Effector memory CD8-positive, alpha-beta T cell (primary cell): ENCODE results near the gene HSPG2.

Experiments used
- ATAC-seq: fragments of 150-1000 bp; cut with Tn5 transposase; replicated peaks from 2 replicates; pipeline ENCODE4 v1.10.0; 2021; ENCODE audit warnings: mild to moderate bottlenecking, moderate library complexity
- DNase-seq, 3 experiments: peaks; one replicate each; pipeline ENCODE4 v3.0.0; 2021
- H3K27ac Mint-ChIP-seq, 2 donors: one replicate each; pipeline ENCODE4 v1.8.0; 2022; ENCODE audit warnings: mild to moderate bottlenecking in 2 of 2, mixed read lengths in 2 of 2, moderate library complexity in 2 of 2
- H3K27me3 Mint-ChIP-seq, 2 donors: one replicate each; pipeline ENCODE4 v1.8.0; 2022; ENCODE audit warnings: mixed read lengths in 2 of 2
- H3K36me3 Mint-ChIP-seq: one replicate; pipeline ENCODE4 v1.8.0; 2022; ENCODE audit warnings: mild to moderate bottlenecking, moderate library complexity, mixed read lengths; ENCODE audit not compliant: insufficient read depth
- H3K4me1 Mint-ChIP-seq, 2 donors: one replicate each; pipeline ENCODE4 v1.8.0; 2022; ENCODE audit warnings: low read depth in 2 of 2, mixed read lengths in 2 of 2
- H3K4me3 Mint-ChIP-seq, 2 donors: one replicate each; pipeline ENCODE4 v1.8.0; 2022; ENCODE audit warnings: mild to moderate bottlenecking in 2 of 2, mixed read lengths in 2 of 2, moderate library complexity in 2 of 2
- H3K9me3 Mint-ChIP-seq, 2 donors: one replicate each; pipeline ENCODE4 v1.8.0; 2022; ENCODE audit warnings: mixed read lengths in 2 of 2

Gene HSPG2

GRCh38 chr1:21816602-21817302, 120.4 kb downstream of the HSPG2 start:
- H3K36me3 Mint-ChIP-seq, result no peaks in the 10 kb centered on the region
- H3K4me3 Mint-ChIP-seq, result no peak overlapping the region
- H3K4me1 Mint-ChIP-seq, result peaks cover 0 to 4% of the 10 kb centered on the region in 2 donors
- ATAC-seq (no peak), DNase-seq (no peak)
- H3K9me3 Mint-ChIP-seq, result no peaks in the 10 kb centered on the region
- peaks cover 23 to 34% of the 10 kb centered on the region in 2 donors for H3K27me3 Mint-ChIP-seq
- H3K27ac Mint-ChIP-seq, result no peak overlapping the region

- Mint-ChIP-seq H3K9me3 (no peaks in the 10 kb centered on the region), H3K27ac (no peak overlapping the region), H3K4me3 (no peak overlapping the region), H3K36me3 (no peaks in the 10 kb centered on the region), H3K27me3 (peaks cover 29 to 40% of the 10 kb centered on the region in 2 donors), H3K4me1 (peaks cover 0 to 4% of the 10 kb centered on the region in 2 donors)
- ATAC-seq (no peak), DNase-seq (no peak)
Measured at GRCh38 chr1:21815724-21816321, 121.3 kb downstream of the HSPG2 start.

DNA sequence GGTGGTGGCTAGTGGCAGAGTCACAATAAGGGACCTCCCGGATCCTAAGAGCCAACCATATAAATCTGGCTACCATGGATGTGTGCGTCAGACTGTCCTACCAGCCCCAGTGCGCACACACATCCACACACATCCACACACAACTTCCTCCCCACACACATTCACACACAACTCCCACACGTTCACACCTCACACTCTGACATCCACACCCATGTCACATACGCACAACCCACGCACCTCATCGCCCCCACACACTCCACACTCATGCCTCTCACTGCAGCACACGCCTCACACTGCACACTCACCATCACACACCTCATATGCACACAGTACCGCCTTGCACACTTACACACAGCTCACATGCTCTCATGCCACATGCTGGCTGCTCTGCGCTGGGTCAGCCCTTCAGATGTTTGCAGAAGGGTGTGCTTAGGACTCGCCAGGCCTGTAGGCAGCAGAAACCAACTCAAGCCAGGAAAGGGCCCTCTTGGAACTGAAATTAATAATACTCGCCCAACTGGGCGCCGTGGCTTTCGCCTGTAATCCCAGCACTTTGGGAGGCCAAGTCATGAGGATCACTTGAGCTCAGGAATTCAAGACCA, 122.0 kb downstream of the HSPG2 start:
- H3K9me3 Mint-ChIP-seq, result no peaks in the 10 kb centered on the region
- ATAC-seq, result no peak
- H3K36me3 Mint-ChIP-seq, result no peaks in the 10 kb centered on the region
- peaks cover 0 to 4% of the 10 kb centered on the region in 2 donors for H3K4me1 Mint-ChIP-seq
- no peak overlapping the region for H3K27ac Mint-ChIP-seq
- peak overlapping the region; percentile 2 to 18 for H3K4me3 Mint-ChIP-seq
- DNase-seq, result no peak
- H3K27me3 Mint-ChIP-seq, result peaks cover 33 to 47% of the 10 kb centered on the region in 2 donors

DNA sequence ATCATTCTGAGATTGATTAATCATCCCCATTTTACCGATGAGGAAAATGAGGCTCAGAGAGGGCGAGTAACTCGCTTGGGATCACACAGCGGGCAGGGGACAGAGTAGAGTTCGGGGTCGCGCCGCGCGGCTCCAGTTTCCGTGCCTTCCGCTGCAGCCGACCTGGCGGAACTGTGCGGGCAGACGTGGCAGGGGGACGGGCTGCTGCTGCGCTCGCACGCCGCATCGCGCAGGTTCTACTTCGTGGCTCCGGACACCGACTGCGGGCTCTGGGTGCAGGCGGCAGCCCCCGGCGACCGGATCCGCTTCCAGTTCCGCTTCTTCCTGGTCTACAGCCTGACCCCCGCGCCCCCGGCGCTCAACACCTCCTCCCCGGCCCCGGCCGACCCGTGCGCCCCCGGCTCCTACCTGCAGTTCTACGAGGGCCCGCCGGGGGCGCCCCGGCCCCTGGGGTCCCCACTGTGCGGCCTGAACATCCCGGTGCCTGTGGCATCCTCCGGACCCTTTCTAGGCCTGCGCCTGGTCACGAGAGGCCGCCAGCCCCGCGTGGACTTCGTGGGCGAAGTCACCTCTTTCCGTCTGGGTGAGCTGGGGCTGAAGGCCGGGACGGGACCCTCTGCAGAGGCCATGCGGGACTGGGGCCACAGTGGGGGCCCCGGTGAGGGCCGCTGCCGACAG, 122.7 kb downstream of the HSPG2 start:
- no peak overlapping the region for H3K27ac Mint-ChIP-seq
- no peaks in the 10 kb centered on the region for H3K36me3 Mint-ChIP-seq
- H3K4me3 Mint-ChIP-seq, result peak overlapping the region; percentile 22 to 64
- peaks cover 0 to 4% of the 10 kb centered on the region in 2 donors for H3K4me1 Mint-ChIP-seq
- ATAC-seq (peak; percentile 77), DNase-seq (peak in 1 of 3 experiments; percentile 8)
- no peaks in the 10 kb centered on the region for H3K9me3 Mint-ChIP-seq
- H3K27me3 Mint-ChIP-seq, result peaks cover 35 to 50% of the 10 kb centered on the region in 2 donors

- ATAC-seq (no peak), DNase-seq (no peak)
- peaks cover 0 to 3% of the 10 kb centered on the region in 2 donors for H3K4me1 Mint-ChIP-seq
- H3K4me3 Mint-ChIP-seq, result no peak overlapping the region
- no peak overlapping the region for H3K27ac Mint-ChIP-seq
- no peaks in the 10 kb centered on the region for H3K36me3 Mint-ChIP-seq
- H3K27me3 Mint-ChIP-seq, result peaks cover 35 to 50% of the 10 kb centered on the region in 2 donors
- no peaks in the 10 kb centered on the region for H3K9me3 Mint-ChIP-seq
Measured at GRCh38 chr1:21813542-21813941, 123.6 kb downstream of the HSPG2 start.

DNA sequence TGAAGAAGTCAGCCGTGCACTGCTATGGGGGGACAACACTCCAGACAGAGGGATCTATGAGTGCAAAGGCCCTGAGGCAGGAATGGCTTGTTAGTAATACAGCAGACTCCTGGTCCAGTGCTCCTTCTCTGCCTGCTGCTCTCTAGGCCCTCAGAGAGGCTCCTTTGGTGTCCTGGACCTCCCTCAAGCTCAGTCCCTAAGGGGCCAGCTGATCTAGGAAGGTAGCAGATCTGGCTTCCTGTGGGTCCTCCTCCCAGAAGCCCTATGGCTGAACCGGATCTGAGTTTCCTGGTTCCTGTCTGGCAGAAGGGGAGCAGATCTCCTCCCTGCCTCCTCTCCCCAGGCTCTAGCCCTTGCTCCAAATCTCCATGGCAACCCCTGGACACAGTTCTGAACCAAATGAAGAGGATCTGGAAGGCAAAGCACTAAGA, 125.2 kb downstream of the HSPG2 start, which contains the start of gene LDLRAD2:
LDLRAD2 (plus strand) TSS at position 391 of the 431 bp plus-strand sequence. CDS start 187 bp downstream, outside the sequence.
- Mint-ChIP-seq H3K9me3 (no peaks in the 10 kb centered on the region), H3K27ac (no peak within 1 kb of the TSS), H3K36me3 (no peaks in the 10 kb centered on the region), H3K27me3 (peaks cover 35 to 50% of the 10 kb centered on the region in 2 donors), H3K4me3 (no peak within 1 kb of the TSS), H3K4me1 (peaks cover 0 to 2% of the 10 kb centered on the region in 2 donors)
- DNase-seq (no peak), ATAC-seq (no peak)

GRCh38 chr1:21804536-21804935, 132.6 kb downstream of the HSPG2 start:
- Mint-ChIP-seq H3K9me3 (no peaks in the 10 kb centered on the region), H3K4me3 (no peak overlapping the region), H3K4me1 (no peaks in the 10 kb centered on the region), H3K36me3 (no peaks in the 10 kb centered on the region), H3K27ac (no peak overlapping the region), H3K27me3 (peaks cover 4 to 19% of the 10 kb centered on the region in 2 donors)
- DNase-seq (no peak), ATAC-seq (no peak)

- ATAC-seq, result no peak
- no peaks in the 10 kb centered on the region for H3K4me1 Mint-ChIP-seq
- no peak for DNase-seq
- H3K9me3 Mint-ChIP-seq, result no peaks in the 10 kb centered on the region
- H3K27me3 Mint-ChIP-seq, result peaks cover 4 to 19% of the 10 kb centered on the region in 2 donors
- H3K27ac Mint-ChIP-seq, result no peak overlapping the region
- no peak overlapping the region for H3K4me3 Mint-ChIP-seq
- no peaks in the 10 kb centered on the region for H3K36me3 Mint-ChIP-seq
Measured at GRCh38 chr1:21801100-21801499, 136.0 kb downstream of the HSPG2 start.

- Mint-ChIP-seq H3K27me3 (peaks cover 4 to 19% of the 10 kb centered on the region in 2 donors), H3K4me1 (no peaks in the 10 kb centered on the region), H3K9me3 (no peaks in the 10 kb centered on the region), H3K4me3 (no peak overlapping the region), H3K36me3 (no peaks in the 10 kb centered on the region), H3K27ac (peak overlapping the region in 1 of 2 donors; percentile 26)
- no peak for DNase-seq
- no peak for ATAC-seq
Measured at GRCh38 chr1:21799730-21800129, 137.4 kb downstream of the HSPG2 start.

DNA sequence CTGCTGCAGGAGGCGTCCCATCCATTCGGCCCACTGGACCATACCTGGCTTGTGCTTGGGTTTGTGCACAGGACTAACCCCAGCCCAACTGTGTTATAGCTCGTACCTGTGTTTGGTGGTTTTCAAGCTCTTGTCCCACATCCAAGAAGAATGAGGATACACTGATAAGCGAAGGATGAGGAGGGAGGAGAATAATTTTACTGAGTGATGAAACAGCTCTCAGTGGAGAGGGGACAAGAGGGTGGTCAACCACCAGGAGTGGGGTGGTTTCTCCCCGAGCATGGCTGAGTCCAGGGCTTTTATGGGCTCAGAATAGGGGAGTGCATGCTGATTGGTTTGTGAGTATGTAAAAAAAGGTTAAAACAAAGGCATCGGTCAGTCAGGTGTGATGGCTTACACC, 142.0 kb downstream of the HSPG2 start:
- no peak overlapping the region for H3K27ac Mint-ChIP-seq
- H3K27me3 Mint-ChIP-seq, result no peaks in the 10 kb centered on the region
- DNase-seq (no peak), ATAC-seq (no peak)
- H3K36me3 Mint-ChIP-seq, result peaks cover 2% of the 10 kb centered on the region
- H3K4me3 Mint-ChIP-seq, result no peak overlapping the region
- H3K9me3 Mint-ChIP-seq, result no peaks in the 10 kb centered on the region
- peaks cover 0 to 3% of the 10 kb centered on the region in 2 donors for H3K4me1 Mint-ChIP-seq

DNA sequence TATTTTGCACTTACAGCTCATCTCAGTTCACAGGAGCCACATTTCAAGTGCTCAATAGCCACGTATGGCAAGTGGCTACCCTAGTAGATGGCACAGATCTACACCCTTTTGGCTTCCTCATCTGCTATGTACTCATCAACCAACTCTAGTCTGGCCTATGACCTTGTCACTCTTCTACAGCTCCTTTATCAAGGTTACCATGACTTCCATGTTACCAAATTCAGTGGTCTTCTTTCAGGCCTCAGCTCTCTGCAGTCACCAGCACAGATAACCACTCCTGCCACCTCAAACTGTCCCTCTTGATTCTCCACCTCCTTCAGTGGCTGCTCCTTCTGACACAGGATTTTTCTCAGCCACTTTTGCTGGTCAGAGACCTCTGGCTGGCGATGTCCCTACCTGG, 142.5 kb downstream of the HSPG2 start:
- no peak for ATAC-seq
- H3K4me3 Mint-ChIP-seq, result no peak overlapping the region

GRCh38 chr1:21793104-21793503, 144.0 kb downstream of the HSPG2 start:
- Mint-ChIP-seq H3K27me3 (no peaks in the 10 kb centered on the region), H3K9me3 (no peaks in the 10 kb centered on the region), H3K4me1 (peaks cover 0 to 3% of the 10 kb centered on the region in 2 donors), H3K36me3 (peaks cover 2% of the 10 kb centered on the region), H3K4me3 (no peak overlapping the region), H3K27ac (no peak overlapping the region)
- no peak for ATAC-seq
- no peak for DNase-seq

More for the DNA sequence above, 142.5 kb downstream of the HSPG2 start:
- no peaks in the 10 kb centered on the region for H3K27me3 Mint-ChIP-seq
- peaks cover 2% of the 10 kb centered on the region for H3K36me3 Mint-ChIP-seq
- DNase-seq, result no peak
- peaks cover 0 to 3% of the 10 kb centered on the region in 2 donors for H3K4me1 Mint-ChIP-seq
- no peak overlapping the region for H3K27ac Mint-ChIP-seq
- H3K9me3 Mint-ChIP-seq, result no peaks in the 10 kb centered on the region

- ATAC-seq (no peak), DNase-seq (no peak)
- Mint-ChIP-seq H3K36me3 (peaks cover 24% of the 10 kb centered on the region), H3K4me1 (peaks cover 10 to 14% of the 10 kb centered on the region in 2 donors), H3K9me3 (no peaks in the 10 kb centered on the region), H3K27ac (no peak overlapping the region), H3K27me3 (no peaks in the 10 kb centered on the region), H3K4me3 (no peak overlapping the region)
Measured at GRCh38 chr1:21786640-21787039, 150.5 kb downstream of the HSPG2 start.
